Measurements from ENCODE around the gene GCNA.

The GCNA gene, protein sequence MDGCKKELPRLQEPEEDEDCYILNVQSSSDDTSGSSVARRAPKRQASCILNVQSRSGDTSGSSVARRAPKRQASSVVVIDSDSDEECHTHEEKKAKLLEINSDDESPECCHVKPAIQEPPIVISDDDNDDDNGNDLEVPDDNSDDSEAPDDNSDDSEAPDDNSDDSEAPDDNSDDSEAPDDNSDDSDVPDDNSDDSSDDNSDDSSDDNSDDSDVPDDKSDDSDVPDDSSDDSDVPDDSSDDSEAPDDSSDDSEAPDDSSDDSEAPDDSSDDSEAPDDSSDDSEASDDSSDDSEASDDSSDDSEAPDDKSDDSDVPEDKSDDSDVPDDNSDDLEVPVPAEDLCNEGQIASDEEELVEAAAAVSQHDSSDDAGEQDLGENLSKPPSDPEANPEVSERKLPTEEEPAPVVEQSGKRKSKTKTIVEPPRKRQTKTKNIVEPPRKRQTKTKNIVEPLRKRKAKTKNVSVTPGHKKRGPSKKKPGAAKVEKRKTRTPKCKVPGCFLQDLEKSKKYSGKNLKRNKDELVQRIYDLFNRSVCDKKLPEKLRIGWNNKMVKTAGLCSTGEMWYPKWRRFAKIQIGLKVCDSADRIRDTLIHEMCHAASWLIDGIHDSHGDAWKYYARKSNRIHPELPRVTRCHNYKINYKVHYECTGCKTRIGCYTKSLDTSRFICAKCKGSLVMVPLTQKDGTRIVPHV

GRCh38 chrX:71578253-71579135, at the start of gene GCNA:
Gene GCNA, plus strand, starts transcription at chrX:71578437. Its CDS starts 2,385 bp downstream, at chrX:71580822.
- in situ Hi-C loops (cut with HindIII; ENCODE audit: low sequenced_read_pairs) = no loop called here

DNA sequence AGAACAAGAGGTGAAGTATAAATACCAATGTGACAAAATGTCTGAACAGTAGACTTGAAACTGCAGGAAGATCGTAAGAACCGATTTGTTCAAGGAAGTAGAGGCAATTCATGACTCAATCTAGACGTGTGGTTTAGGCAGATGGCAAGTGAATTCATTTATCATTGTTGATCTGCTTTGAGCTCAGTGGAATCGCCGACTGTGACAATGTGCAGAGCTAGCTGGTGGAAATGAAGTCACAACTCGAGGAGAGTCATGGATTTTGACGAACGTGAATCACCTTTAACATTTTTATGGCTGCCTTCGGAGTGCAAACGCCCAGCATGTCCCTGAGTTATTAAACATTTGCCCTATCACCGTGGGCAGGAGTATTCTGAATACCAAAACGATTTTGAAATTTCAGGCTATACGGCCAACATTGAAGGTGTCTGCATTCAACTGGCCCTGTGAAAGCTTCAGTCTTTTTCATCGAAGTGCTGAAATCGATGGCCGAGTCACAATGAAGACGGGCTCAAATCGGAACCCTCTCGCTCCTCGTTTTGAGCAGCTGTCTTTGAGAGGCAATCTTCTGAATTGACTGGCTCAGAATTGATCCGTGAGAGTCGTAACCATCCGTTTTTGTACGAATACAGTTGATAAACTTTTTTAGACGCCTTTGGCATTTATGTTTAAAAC, 46.0 kb upstream of the GCNA start:
- in situ Hi-C loops (cut with HindIII; ENCODE audit: low sequenced_read_pairs) = no loop called here

DNA sequence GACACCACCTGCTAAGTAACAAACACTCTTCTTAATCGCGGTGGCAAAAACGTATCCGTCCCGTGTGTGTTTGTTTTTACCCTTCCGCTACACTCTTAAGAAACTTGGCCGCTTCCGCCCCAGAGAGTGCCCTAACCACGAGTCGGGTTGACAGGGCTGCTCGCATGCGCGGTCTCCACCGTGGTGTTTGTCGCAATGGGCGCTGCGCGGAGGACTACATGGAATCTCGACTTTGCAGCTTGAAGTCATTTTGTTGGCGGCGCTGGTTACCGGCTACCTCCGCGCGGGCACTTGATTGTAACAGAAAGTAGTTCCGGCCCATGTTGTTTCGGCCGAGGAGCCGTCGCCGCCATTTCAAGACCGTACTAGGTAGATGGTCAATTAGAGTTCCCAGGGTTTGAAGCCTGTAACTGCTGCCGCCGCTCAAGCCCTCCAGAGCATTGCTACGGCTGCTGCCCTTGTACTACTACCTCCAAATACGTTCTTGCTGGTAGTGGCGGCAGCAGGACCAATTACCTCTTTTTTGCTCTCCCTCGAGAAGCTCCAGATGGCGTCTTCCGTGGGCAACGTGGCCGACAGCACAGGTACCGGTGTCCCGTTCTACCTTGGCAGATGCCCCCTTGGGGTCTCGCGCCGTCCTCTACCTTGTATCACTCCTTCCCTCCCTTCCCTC, 45.3 kb upstream of the GCNA start, which contains the start of gene OGT:
TSS of gene OGT (plus strand) at position 352 of the 673 bp plus-strand sequence. CDS start at position 548, 196 bp downstream.
- in situ Hi-C loops (cut with HindIII; ENCODE audit: low sequenced_read_pairs) = no loop called here

DNA sequence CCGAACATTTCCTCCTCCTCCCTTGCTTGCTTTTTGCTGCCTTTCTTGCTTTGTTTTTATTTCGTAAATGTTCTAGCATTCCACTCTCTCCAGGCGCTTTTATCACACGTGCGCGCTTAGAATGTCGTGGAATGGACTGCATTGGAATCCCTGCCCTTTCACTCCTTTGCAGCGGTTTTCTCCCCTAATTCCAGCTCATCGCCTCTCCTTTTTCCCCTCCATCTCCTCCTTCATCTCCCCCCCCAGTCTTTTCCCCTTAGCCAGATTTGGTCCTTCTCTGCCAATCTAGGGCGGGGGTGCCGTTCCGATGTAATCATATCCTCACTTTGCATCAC, 44.8 kb upstream of the GCNA start:
- in situ Hi-C loops (cut with HindIII; ENCODE audit: low sequenced_read_pairs) = no loop called here

DNA sequence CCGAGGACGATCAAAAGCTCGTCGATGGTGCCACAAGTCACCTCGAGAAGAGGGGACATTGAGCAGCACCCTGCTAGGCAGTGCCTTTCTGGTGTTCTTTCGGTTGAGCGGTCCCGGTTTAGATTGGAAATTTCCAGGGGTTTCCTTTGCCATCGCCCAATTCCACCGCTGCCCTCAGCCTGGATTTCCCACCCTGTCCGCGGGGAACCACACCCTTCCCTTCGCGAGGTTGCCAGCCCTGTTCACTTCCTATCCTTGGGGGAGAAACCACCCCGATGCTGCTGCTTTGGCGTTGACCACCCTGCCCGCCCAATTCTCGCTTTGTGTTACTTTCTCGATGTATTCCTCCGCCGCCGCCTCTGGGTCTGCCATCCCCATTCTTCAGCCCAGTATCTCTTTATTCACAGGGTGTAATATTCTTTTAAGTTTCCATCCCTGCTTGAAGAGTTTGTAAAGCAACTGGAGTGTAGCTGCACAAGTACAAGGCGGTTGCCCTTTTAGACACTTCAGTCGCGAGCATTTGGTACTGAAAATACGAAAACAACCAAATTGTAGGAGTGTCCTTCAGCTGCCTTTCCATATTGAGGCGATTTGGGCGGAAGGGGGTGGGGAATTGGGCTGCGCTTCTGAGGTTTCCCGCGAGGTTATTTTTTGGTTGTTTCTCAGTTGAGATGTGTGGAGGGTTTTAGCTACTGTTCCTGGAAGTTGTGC, 44.2 kb upstream of the GCNA start:
- in situ Hi-C loops (cut with HindIII; ENCODE audit: low sequenced_read_pairs) = no loop called here

DNA sequence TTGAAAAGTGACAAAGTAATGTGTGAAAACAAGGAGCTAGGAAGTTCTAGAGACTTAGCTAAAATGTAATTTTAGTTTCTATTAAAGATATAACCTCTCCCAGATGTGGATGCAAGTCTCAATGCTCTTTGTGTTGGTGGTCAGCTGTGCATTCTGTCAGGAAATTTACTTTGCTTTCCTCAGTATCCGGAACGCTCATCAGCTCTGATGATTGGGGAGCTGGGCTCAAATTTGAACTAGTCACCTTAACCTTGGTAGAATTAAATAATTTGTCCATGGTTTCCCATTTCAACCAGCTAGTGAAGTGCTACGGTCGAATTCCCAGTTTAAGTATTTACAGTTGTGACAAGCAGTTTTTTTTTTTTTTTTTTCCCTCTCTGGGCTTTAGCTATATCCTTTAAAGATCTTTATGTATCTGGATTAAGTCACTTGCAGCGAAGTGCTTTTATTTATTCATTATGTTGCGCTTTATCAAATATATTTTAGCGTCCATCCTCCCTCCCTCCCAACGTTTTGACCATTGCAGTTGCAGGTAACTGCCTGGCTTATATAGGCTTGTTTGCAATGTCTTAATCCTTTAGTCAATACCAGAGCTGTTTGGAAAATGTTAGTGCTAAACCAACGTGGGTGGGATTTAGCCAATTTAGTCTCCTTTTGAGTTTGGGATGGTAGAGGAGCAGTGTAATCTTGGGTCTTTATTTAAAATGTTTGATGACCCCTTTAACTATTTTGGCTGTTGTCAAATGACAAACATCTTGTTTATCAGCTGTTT, 43.3 kb upstream of the GCNA start:
- in situ Hi-C loops (cut with HindIII; ENCODE audit: low sequenced_read_pairs) = no loop called here

DNA sequence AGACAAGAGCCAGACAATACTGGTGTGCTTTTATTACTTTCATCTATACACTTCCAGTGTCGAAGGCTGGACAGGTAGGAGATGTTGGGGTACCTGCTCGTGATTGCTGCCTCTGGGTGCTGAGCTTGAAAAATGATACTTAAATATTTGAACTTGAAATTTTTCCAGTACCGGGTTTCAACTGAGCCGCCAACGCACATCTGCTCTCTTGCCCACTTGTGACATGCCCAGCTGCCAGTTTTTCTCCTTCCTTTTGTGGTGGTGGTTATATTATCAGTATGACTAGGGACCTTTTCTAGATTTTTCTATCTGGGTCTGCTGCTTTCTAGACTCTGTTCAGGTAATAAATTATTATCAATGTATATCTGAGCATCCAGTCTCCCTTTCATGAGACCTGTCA, 42.0 kb upstream of the GCNA start:
- in situ Hi-C loops (cut with HindIII; ENCODE audit: low sequenced_read_pairs) = no loop called here

DNA sequence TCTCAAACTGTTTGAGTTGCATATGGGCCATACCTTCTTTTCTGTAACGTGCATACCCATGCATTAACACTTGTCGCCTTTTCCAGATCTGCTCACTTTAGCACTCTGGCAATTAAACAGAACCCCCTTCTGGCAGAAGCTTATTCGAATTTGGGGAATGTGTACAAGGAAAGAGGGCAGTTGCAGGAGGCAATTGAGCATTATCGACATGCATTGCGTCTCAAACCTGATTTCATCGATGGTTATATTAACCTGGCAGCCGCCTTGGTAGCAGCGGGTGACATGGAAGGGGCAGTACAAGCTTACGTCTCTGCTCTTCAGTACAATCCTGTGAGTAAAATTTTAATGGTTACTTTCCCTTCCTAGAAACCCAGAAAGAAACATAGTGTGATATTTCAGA, 40.5 kb upstream of the GCNA start:
- in situ Hi-C loops (cut with HindIII; ENCODE audit: low sequenced_read_pairs) = no loop called here

DNA sequence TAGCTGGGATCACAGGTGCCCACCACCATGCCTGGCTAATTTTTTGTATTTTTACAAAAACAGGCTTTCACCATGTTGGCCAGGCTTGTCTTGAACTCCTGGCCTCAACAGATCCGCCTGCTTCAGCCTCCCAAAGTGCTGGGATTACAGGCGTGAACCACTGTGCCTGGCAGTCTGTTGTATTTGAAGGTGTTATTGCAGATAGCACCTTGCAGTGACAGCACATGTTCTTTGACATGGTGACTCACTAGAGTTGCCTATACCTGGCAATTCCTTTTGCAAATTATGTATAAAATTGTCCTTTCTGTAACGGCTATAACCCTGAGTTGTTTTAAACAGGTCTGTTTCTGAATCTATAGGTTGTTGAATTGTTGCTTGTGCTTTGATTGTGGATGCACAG, 37.4 kb upstream of the GCNA start:
- in situ Hi-C loops (cut with HindIII; ENCODE audit: low sequenced_read_pairs) = no loop called here

DNA sequence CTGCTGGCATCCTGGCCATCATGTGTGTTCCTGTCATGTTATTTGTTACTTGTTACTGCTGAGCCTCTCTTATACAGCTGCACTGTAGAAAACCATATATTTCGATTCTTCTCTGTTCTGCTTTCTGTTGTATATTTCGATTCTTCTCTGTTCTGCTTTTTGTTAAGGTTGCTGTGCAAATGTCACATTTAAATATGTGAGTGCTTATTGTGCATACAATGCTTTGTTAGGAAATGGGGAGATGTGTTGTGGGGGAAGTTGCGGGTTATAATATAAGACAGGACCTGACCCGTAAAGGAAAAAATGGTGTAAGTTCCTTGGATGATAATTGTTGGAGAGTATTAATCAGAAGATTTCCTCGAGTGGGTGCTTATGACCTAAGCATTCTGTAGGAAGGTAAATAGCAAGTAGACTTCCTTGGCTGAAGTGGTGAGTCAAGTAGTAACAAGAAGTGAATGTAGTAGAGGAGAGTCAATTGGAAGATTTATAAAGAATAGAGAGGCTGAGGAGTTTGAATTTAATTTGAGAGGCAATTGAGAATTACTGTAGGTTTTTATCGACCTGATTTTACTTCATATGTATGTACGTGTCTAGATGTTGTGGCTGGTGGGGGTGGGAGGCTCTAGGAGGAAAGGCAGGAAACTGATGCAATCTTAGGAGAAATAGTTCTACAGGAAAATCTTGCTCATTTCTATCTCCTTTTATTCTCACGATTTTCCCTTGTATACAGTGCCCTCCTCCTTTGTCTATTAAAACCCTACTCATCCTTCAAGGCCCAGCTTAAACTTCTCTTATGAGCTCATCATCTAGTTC, 36.8 kb upstream of the GCNA start:
- in situ Hi-C loops (cut with HindIII; ENCODE audit: low sequenced_read_pairs) = no loop called here

DNA sequence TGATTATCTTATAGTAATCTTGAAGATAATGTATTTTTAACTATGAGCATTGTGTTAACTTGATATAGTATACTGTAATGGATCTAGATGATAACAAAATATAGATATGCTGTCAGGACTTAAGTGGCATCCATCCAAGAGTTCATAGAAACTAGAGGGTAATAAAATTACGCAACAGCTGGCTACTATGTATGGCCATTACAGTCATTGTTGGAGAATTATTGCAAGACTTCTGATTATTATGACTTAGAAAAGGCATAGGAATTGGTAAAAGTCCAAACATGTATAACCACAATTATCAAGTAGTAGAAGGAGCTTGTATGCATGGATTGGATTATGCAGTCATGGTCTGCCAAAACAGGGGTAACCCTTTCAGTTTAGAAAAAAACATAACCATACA, 35.8 kb upstream of the GCNA start:
- in situ Hi-C loops (cut with HindIII; ENCODE audit: low sequenced_read_pairs) = no loop called here

GRCh38 chrX:71542825-71543224, 35.4 kb upstream of the GCNA start:
- in situ Hi-C loops (cut with HindIII; ENCODE audit: low sequenced_read_pairs) = no loop called here

GRCh38 chrX:71543316-71543715, 34.9 kb upstream of the GCNA start:
- in situ Hi-C loops (cut with HindIII; ENCODE audit: low sequenced_read_pairs) = no loop called here

- in situ Hi-C loops (cut with HindIII; ENCODE audit: low sequenced_read_pairs) = no loop called here
Measured at GRCh38 chrX:71545364-71545763, 32.9 kb upstream of the GCNA start.

- in situ Hi-C loops (cut with HindIII; ENCODE audit: low sequenced_read_pairs) = no loop called here
Measured at GRCh38 chrX:71546879-71547278, 31.4 kb upstream of the GCNA start.

DNA sequence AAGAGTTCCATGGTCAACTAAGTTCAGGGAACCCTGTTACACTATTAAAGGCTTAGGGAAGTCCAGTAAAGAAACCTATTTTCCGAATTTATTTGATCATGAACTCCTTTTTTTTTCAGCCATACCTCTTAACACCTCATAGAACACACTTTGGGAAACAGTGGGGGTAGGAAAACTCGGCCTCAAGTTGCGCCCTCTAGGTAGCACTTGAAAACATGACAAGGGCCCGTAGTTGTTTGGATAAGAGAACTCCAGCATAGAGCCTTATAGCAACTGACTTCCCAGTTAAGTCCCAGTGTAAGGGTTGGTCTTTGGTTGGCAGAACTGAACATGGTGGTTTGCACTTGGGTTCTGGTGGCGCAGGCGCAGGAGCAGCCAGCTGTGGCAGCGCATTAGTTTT, 30.9 kb upstream of the GCNA start:
- in situ Hi-C loops (cut with HindIII; ENCODE audit: low sequenced_read_pairs) = no loop called here

DNA sequence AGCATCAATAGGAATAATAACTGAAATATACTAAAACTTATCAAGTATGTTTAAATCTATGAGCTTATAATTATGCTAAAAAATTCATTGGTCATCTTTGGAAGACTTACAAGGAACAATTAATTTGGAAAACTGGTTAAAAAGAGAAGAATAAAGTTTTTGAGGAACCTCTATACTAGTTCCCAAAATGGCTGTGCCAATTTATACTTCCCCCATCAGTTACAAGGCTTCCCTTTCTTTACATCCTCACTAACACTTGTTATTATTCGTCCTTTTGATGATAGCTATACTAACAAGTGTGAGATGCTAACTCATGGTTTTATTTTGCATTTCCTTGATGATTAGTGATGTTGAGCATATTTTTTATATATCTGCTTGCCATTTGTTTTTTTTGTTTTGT, 28.3 kb upstream of the GCNA start:
- in situ Hi-C loops (cut with HindIII; ENCODE audit: low sequenced_read_pairs) = no loop called here

DNA sequence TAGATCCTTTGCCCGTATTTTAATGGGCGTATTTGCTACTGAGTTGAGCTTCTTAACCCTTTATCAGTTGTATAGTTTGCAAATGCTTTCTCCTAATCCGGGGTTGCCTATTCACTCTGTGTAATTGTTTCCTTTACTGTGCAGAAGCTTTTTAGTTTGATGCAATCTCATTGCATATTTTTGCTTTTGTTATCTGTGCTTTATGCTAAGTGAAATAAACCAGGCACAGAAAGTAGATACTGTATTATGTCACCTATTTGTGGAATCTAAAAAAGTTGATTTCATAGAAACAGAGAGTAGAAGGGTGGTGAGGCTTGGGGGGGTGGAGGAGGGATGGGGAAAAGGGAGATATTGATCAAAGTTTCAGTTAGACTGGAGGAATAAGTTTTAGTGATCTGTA, 27.7 kb upstream of the GCNA start:
- in situ Hi-C loops (cut with HindIII; ENCODE audit: low sequenced_read_pairs) = no loop called here

Measured in endothelial cell of hepatic sinusoid (primary cell).